K562 (cell line): ENCODE measurements around the gene ROBO3. TPM values are rescaled to one million over a fixed set of nuclear protein-coding genes. Genes with fewer than 3 reads are reported as not detected.

Experiments
- ATAC-seq: fragments of 200-7000 bp; cut with Tn5 transposase; 3 replicates; pipeline ENCODE4 v1.9.1; 2020; ENCODE audit warnings: moderate library complexity
- BruUV-seq: library from RNA; stranded (reverse); fragments of 400-500 nt; replicated peaks from 2 replicates; lab custom pipeline; 2021; lab: Mats Ljungman, UMichigan
- CTCF ChIA-PET: fragments of 300-600 bp; formaldehyde crosslinking; extraction: SDS; loops from one replicate; lab custom pipeline; 2021; ENCODE audit warnings: low intra/inter-chr PET ratio; lab: Yijun Ruan, JAX
- POLR2A ChIA-PET: fragments of 300-600, 350-650 bp; sonication (Branson Sonifier 250); formaldehyde crosslinking; extraction: SDS; loops from one replicate; lab custom pipeline; 2021; ENCODE audit warnings: antibody characterized with exemption, inconsistent platforms; lab: Yijun Ruan, JAX
- DNase-seq, 4 experiments: peaks; one replicate each; pipeline versions ENCODE4 v3.0.0 to v3.0.0-alpha.2; 2011 to 2018; ENCODE audit warnings: low spot score in 3 of 4, mixed read lengths in 3 of 4; ENCODE audit errors: extremely low read depth in 1 of 4
- FAIRE-seq: peaks from 2 replicates; lab custom pipeline; 2011; peaks lifted over from hg19 to GRCh38; lab: Jason Lieb, UNC
- H2AFZ ChIP-seq: 2 replicates; pipeline ENCODE4 v1.6.0; 2011; ENCODE audit warnings: low read depth, low read length, control low read depth, inconsistent platforms
- H3K27ac ChIP-seq: fragments of 200-600 bp; 3 replicates; pipeline ENCODE4 v1.8.0; 2011; ENCODE audit warnings: low read depth, mild to moderate bottlenecking, control low read depth, inconsistent platforms, low read length, moderate library complexity, mixed read lengths; ENCODE audit errors: extremely low read depth
- H3K27me3 ChIP-seq, 2 experiments: fragments of 300-600 bp in 1 of 2; 2 replicates in 1 of 2; 3 replicates in 1 of 2; pipeline versions ENCODE4 v1.6.0 to v1.8.0; 2011; ENCODE audit warnings: inconsistent platforms in 2 of 2, low read length in 2 of 2, mild to moderate bottlenecking in 1 of 2, mixed read lengths in 1 of 2, moderate library complexity in 1 of 2; ENCODE audit not compliant: control insufficient read depth in 2 of 2, insufficient read depth in 2 of 2
- H3K36me3 ChIP-seq: fragments of 300-600 bp; 3 replicates; pipeline ENCODE4 v1.8.0; 2011; ENCODE audit warnings: mild to moderate bottlenecking, low read length, inconsistent platforms; ENCODE audit not compliant: control insufficient read depth, insufficient read depth
- H3K4me1 ChIP-seq, 2 experiments: fragments of 200-600 bp in 1 of 2; replicated peaks in 1 of 2; 2 replicates in 1 of 2; 3 replicates in 1 of 2; pipeline versions ENCODE4 v1.5.1 to v1.8.0; 2011; ENCODE audit warnings: inconsistent platforms in 2 of 2, low read length in 2 of 2, mild to moderate bottlenecking in 1 of 2, mixed read lengths in 1 of 2, moderate library complexity in 1 of 2; ENCODE audit not compliant: control insufficient read depth in 2 of 2, insufficient read depth in 2 of 2
- H3K4me2 ChIP-seq: 2 replicates; pipeline ENCODE4 v1.6.1; 2011; ENCODE audit warnings: low read length, control low read depth, inconsistent platforms, mixed read lengths; ENCODE audit not compliant: insufficient read depth
- H3K4me3 ChIP-seq: fragments of 200-600 bp; sonication (generic), shearing (Covaris generic); 2 replicates; pipeline ENCODE4 v1.5.1; 2016; ENCODE audit warnings: control low read depth, inconsistent platforms
- H3K79me2 ChIP-seq: fragments of 200-600 bp; 3 replicates; pipeline ENCODE4 v1.8.0; 2011; ENCODE audit warnings: low read length, inconsistent platforms; ENCODE audit not compliant: control insufficient read depth, insufficient read depth
- H3K9ac ChIP-seq, 2 experiments: 2 replicates each; pipeline versions ENCODE4 v1.6.0 to v1.6.1; 2011; ENCODE audit warnings: low read depth in 2 of 2, low read length in 2 of 2, control low read depth in 1 of 2, inconsistent platforms in 1 of 2, mild to moderate bottlenecking in 1 of 2, mixed read lengths in 1 of 2; ENCODE audit not compliant: insufficient read depth in 1 of 2
- H3K9me1 ChIP-seq: one replicate; pipeline ENCODE4 v1.6.0; 2011; ENCODE audit warnings: inconsistent platforms, mild to moderate bottlenecking, low read length, moderate library complexity; ENCODE audit not compliant: control insufficient read depth, insufficient read depth
- H3K9me3 ChIP-seq: replicated peaks from 2 replicates; pipeline ENCODE4 v1.5.1; 2011; ENCODE audit warnings: low read depth, low read length, inconsistent platforms; ENCODE audit not compliant: control insufficient read depth, insufficient read depth
- H4K20me1 ChIP-seq: replicated peaks from 2 replicates; pipeline ENCODE4 v1.6.1; 2011; ENCODE audit warnings: low read length, inconsistent platforms, mixed read lengths; ENCODE audit not compliant: control insufficient read depth, insufficient read depth
- CBX8 ChIP-seq: fragments of 200-600 bp; sonication (generic); IDR thresholded peaks from 2 replicates; pipeline ENCODE4 v1.6.1; 2012; ENCODE audit warnings: borderline replicate concordance, mixed run types, low read depth, mild to moderate bottlenecking, moderate library complexity, mixed read lengths, low read length, control low read depth, inconsistent platforms; ENCODE audit not compliant: poor library complexity, severe bottlenecking; ENCODE audit errors: extremely low read depth
- ETS2 ChIP-seq: IDR thresholded peaks from 2 replicates; pipeline ENCODE4 v1.6.1; 2016; ENCODE audit warnings: borderline replicate concordance, missing genetic modification characterization, mild to moderate bottlenecking, moderate library complexity, missing compliant biosample characterization; ENCODE audit not compliant: poor library complexity, severe bottlenecking
- GATAD2A ChIP-seq: fragments of 450-650 bp; IDR thresholded peaks from 2 replicates; pipeline ENCODE4 v1.6.1; 2017
- POLR2G ChIP-seq: fragments of 200-400 bp; formaldehyde crosslinking; IDR thresholded peaks from 2 replicates; pipeline ENCODE4 v1.6.1; 2017; ENCODE audit warnings: low read depth, mild to moderate bottlenecking, antibody characterized with exemption, low read length, moderate library complexity
- RUNX1 ChIP-seq: sonication (generic); IDR thresholded peaks from 2 replicates; pipeline ENCODE4 v1.6.1; 2016; ENCODE audit warnings: antibody characterized with exemption, low read depth
- SAFB2 ChIP-seq: fragments of 200-400 bp; formaldehyde crosslinking; IDR thresholded peaks from 2 replicates; pipeline ENCODE4 v1.6.1; 2018; ENCODE audit warnings: borderline replicate concordance, low read length, low read depth, moderate library complexity; ENCODE audit not compliant: severe bottlenecking
- SIX5 ChIP-seq, 2 experiments: IDR thresholded peaks; 2 replicates each; pipeline ENCODE4 v1.6.1; 2011; ENCODE audit warnings: low read length in 2 of 2, borderline replicate concordance in 1 of 2, low read depth in 1 of 2, mild to moderate bottlenecking in 1 of 2, moderate library complexity in 1 of 2; ENCODE audit not compliant: insufficient read depth in 1 of 2
- SNRNP70 ChIP-seq: fragments of 200-400 bp; formaldehyde crosslinking; optimal IDR thresholded peaks from 2 replicates; pipeline ENCODE3; 2017; ENCODE audit warnings: low read depth, low read length
- TRIM24 ChIP-seq, 2 experiments: fragments of 450-650 bp; IDR thresholded peaks; 2 replicates each; pipeline ENCODE4 v1.6.1; 2016
- ZNF316 ChIP-seq: fragments of 450-650 bp; IDR thresholded peaks from 2 replicates; pipeline ENCODE4 v1.6.1; 2016
- ZNF717 ChIP-seq: fragments of 250-450 bp; sonication (Bioruptor Pico); IDR thresholded peaks from 2 replicates; pipeline ENCODE4 v1.5.0; 2021
- WGBS: fragments of 100-300 bp; shearing (Covaris generic); methylation state at CpG from one replicate; pipeline ENCODE4 v1.1.6; 2016; ENCODE audit warnings: low coverage, mixed read lengths; ENCODE audit not compliant: insufficient coverage; ENCODE audit errors: missing lambda C conversion rate; 5-methylcytosine and 5-hydroxymethylcytosine counted together
- in situ Hi-C: fragments of 300-500 bp; cut with MboI; formaldehyde crosslinking; loops from 4 replicates; pipeline ENCODE4 v1.15.0; 2018; ENCODE audit warnings: inconsistent platforms, mixed read lengths
- intact Hi-C: fragments of 100-400 bp; cut with micrococcal nuclease; formaldehyde crosslinking; loops from 2 replicates; pipeline ENCODE4 v1.14.2; 2022
- polyA plus RNA-seq, 8 experiments: library from polyadenylated mRNA; depleted of rRNA in 4 of 8; stranded (reverse) in 5 of 8; unstranded in 3 of 8; fragments of >200 nt; fragmentation: Nextera tagmentation in 2 of 8; fragmentation: Illumina TruSeq in 1 of 8; extraction: Ambion mirVana in 2 of 8; extraction: Trizol in 1 of 8; gene quantifications; 2 replicates each; pipeline versions ENCODE4 v1.2.1 to v1.2.3, GENCODE V29; 2011 to 2014; ENCODE audit warnings: inconsistent platforms in 1 of 8, missing spikeins in 1 of 8
- total RNA-seq, 7 experiments: library from RNA; depleted of rRNA in 6 of 7; stranded (reverse); fragments of >200 nt in 6 of 7; fragmentation: Illumina TruSeq in 2 of 7; extraction: Trizol in 2 of 7; gene quantifications; 2 replicates each; pipeline versions ENCODE4 v1.2.1 to v1.2.3, GENCODE V29; 2011 to 2021; ENCODE audit warnings: low replicate concordance in 1 of 7
- TF ChIP-seq, protein P1 (sequence below): fragments of 250-450 bp; sonication (Bioruptor Pico); IDR thresholded peaks from 2 replicates; pipeline ENCODE4 v1.4.0; 2020; ENCODE audit warnings: mild to moderate bottlenecking
- TF ChIP-seq, protein P2 (sequence below), 2 experiments: fragments of 450-650 bp in 1 of 2; sonication (generic) in 1 of 2; formaldehyde crosslinking; conservative IDR thresholded peaks; 2 replicates each; pipeline versions ENCODE4 v1.4.0 to v1.8.1; 2020 to 2022; ENCODE audit warnings: mild to moderate bottlenecking in 1 of 2, missing genetic modification reagents in 1 of 2

The ROBO3 gene
- total and polyA plus RNA-seq, 9 of the 15 experiments (the other 6 are each of a cell fraction or from before 2014, with no cell fraction given) = 0.29 to 1.4 (median 0.97) TPM; not detected in 2

DNA sequence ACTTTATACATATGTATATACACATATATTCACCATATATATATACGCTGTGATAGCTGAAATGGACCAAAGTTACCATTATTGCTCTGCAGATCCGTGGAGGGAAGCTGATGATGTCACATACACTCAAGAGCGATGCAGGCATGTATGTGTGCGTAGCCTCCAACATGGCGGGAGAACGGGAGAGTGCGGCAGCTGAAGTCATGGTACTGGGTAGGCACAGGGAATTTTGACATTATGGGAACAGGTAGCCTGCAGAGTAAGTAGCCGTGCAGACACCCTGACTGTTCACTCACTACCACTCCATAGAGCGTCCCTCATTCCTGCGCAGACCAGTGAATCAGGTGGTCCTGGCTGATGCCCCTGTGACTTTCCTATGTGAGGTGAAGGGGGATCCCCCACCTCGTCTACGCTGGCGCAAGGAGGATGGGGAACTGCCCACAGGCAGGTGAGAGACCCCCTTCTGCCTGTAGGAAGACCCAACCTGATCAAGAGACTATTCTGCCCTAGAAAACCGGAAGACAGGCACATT lies 4.7 kb downstream of the ROBO3 start:
- Histone ChIP-seq H3K4me1 (peaks cover 5 to 19% of the 10 kb centered on the region in 2 experiments; a peak in 2 of 5 replicates), H2AFZ (no peak overlapping the region), H3K4me2 (no peak overlapping the region), H3K79me2 (no peaks in the 10 kb centered on the region), H3K9me3 (no peaks in the 10 kb centered on the region), H3K9me1 (peaks cover 3% of the 10 kb centered on the region), H3K4me3 (no peak overlapping the region), H3K36me3 (no peaks in the 10 kb centered on the region), H3K27me3 (peaks cover 34 to 84% of the 10 kb centered on the region in 2 experiments; a peak in 4 of 5 replicates), H4K20me1 (no peaks in the 10 kb centered on the region; the same call in 1 of the 2 replicates), H3K27ac (no peak overlapping the region), H3K9ac (no peak overlapping the region)
- WGBS = 15% methylated on average over 14 of the region's 14 CpGs
- intact Hi-C loops (loop anchor here (10.0 kb wide), 1 partner anchor 805 kb away; no protein-coding TSS in a partner anchor), in situ Hi-C loops (loop anchor here (25.0 kb wide), 1 partner anchor 808 kb away; no protein-coding TSS in a partner anchor)
- DNase-seq = no peak
- BruUV-seq = no TSS peak
- no peak for FAIRE-seq
- ATAC-seq = no peak
- POLR2A ChIA-PET = no interaction called here
- TF ChIP-seq SIX5 (IDR thresholded peaks at IDR 0.05; ENCODE audit: borderline replicate concordance in 1 of 2, insufficient read depth in 1 of 2, low read depth in 1 of 2, low read length in 2 of 2) (no peak), SAFB2 (no peak), ZNF316 (no peak)
- CTCF ChIA-PET = interaction anchor here (0.7 kb wide), 1 partner anchor 384 kb away, joined by 3 read pairs; no protein-coding TSS in a partner anchor

DNA sequence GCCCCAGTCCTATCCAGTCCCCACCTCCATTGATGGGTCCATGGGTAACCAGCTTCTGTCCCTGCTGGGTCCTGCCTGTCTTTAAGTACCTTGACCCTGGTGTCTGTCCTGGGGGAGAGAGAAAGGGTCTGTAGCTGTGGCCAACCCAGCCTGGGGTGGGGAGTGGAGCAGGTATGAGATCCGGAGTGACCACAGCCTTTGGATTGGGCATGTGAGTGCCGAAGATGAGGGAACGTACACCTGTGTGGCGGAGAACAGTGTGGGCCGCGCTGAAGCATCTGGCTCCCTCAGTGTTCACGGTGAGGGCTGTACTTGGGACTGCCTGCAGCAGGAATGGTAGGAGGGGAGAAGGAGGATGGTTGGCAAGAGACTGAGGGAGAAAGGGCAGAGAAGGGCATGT lies 5.2 kb downstream of the ROBO3 start:
- Histone ChIP-seq H3K27me3 (peaks cover 35 to 84% of the 10 kb centered on the region in 2 experiments; a peak in 4 of 5 replicates), H2AFZ (no peak overlapping the region), H3K9me3 (no peaks in the 10 kb centered on the region), H3K27ac (no peak overlapping the region), H3K4me2 (no peak overlapping the region), H3K9me1 (peaks cover 3% of the 10 kb centered on the region), H3K36me3 (no peaks in the 10 kb centered on the region), H3K4me1 (peaks cover 5 to 16% of the 10 kb centered on the region in 2 experiments; a peak in 2 of 5 replicates), H4K20me1 (no peaks in the 10 kb centered on the region; the same call in 1 of the 2 replicates), H3K4me3 (no peak overlapping the region), H3K79me2 (no peaks in the 10 kb centered on the region), H3K9ac (no peak overlapping the region)
- DNase-seq (no peak), FAIRE-seq (no peak), ATAC-seq (no peak)
- in situ Hi-C loops (loop anchor here (25.0 kb wide), 1 partner anchor 808 kb away; no protein-coding TSS in a partner anchor), intact Hi-C loops (no loop called here)
- no TSS peak for BruUV-seq
- CTCF ChIA-PET = no interaction called here
- POLR2A ChIA-PET = no interaction called here
- 3% methylated on average over 7 of the region's 7 CpGs for WGBS
- TF ChIP-seq ZNF717 (CRISPR knock-in tag) (no peak), POLR2G (no peak), GATAD2A (no peak), RUNX1 (no peak), CBX8 (no peak), ETS2 (tag) (no peak), SNRNP70 (no peak), TRIM24 (IDR thresholded peaks at IDR 0.05) (no peak)
- TF ChIP-seq, protein P1, sequence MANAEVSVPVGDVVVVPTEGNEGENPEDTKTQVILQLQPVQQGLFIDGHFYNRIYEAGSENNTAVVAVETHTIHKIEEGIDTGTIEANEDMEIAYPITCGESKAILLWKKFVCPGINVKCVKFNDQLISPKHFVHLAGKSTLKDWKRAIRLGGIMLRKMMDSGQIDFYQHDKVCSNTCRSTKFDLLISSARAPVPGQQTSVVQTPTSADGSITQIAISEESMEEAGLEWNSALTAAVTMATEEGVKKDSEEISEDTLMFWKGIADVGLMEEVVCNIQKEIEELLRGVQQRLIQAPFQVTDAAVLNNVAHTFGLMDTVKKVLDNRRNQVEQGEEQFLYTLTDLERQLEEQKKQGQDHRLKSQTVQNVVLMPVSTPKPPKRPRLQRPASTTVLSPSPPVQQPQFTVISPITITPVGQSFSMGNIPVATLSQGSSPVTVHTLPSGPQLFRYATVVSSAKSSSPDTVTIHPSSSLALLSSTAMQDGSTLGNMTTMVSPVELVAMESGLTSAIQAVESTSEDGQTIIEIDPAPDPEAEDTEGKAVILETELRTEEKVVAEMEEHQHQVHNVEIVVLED = no peak
- TF ChIP-seq, protein P2, sequence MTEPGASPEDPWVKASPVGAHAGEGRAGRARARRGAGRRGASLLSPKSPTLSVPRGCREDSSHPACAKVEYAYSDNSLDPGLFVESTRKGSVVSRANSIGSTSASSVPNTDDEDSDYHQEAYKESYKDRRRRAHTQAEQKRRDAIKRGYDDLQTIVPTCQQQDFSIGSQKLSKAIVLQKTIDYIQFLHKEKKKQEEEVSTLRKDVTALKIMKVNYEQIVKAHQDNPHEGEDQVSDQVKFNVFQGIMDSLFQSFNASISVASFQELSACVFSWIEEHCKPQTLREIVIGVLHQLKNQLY (CRISPR knock-in tag; conservative IDR thresholded peaks at IDR 0.05) = no peak
